Stimulated activated naive CD4-positive, alpha-beta T cell treated with Interleukin-2 at 50 U/mL for 16 hours (primary cell): ENCODE results near the gene TMEM52B.
"Not testable (repeated sequence)": the region's sequence is repeated elsewhere in the genome, so short reads cannot be mapped to it uniquely, and the experiment has no call there.

ENCODE experiments used
- DNase-seq: peaks from one replicate; lab custom pipeline; 2025; lab: John Stamatoyannopoulos, UW

The TMEM52B gene

DNA sequence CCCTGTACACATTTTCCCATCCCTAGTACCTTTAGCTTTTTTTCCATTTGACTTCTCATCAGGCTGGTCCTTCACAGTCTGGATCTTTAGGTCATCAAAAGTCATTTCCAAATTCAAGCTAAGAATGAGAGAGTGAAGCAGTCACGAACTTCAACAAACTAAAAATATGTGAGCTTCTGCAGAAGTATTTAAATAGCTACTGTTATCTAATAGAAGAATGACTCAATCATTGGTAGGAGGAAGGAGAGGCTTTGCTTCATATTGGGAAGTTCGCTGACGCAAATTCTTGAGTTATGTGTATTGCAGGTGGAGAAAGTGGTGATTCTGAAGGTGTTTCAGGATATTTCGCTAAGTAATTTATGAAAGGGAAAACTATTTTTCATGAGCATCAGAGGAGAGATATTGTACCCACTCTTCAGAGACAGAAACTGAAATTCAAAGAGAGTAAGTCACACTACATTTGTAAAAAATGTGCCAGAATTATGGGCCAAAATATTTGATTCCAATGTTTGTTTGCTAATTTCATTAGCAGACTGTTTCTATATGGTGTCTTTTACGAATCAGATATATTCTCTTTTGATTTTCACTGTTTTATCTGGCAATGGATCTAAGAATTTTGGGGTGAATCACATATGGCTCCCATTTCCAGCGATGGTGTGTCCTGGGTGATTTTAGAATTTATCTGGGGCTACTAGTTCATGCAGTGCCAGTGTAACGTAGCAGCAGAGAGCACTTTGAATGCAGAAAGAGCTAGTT is 6.7 kb upstream of the TMEM52B start, which contains the start of gene OLR1:
OLR1 (minus strand) TSS at position 160 of the 756 bp plus-strand sequence; CDS start at position 105, 55 bp downstream.
- no peak for DNase-seq

DNA sequence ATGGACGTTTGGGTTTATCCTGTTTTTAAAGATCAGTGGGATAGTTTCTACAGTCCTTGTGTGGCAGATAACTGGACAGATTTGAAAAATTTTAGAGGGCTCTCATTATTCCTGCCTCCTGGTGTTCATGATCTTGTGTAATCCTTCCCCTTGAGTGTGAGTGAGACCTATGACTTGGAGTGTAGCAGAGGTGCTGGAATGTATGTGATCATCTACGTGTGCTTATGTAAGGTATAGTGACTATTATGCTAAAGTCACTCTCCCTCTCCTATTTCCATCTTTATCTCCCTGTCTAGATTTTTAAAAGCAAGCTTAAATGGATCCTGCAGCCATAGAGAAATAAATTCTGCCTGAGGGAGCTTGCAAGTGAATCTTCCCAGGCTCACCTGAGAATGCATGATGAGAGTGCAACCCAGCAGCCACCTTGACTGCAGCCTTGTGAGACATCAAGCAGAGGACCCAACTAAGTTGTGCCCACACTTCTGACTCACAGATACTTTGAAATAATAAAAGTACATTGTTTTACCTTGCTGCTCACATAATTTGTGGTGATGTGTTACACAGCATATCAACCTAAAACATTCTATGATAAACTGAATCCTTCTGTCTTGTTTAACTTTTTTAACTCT is 3.7 kb upstream of the TMEM52B start:
- DNase-seq, result no peak

DNA sequence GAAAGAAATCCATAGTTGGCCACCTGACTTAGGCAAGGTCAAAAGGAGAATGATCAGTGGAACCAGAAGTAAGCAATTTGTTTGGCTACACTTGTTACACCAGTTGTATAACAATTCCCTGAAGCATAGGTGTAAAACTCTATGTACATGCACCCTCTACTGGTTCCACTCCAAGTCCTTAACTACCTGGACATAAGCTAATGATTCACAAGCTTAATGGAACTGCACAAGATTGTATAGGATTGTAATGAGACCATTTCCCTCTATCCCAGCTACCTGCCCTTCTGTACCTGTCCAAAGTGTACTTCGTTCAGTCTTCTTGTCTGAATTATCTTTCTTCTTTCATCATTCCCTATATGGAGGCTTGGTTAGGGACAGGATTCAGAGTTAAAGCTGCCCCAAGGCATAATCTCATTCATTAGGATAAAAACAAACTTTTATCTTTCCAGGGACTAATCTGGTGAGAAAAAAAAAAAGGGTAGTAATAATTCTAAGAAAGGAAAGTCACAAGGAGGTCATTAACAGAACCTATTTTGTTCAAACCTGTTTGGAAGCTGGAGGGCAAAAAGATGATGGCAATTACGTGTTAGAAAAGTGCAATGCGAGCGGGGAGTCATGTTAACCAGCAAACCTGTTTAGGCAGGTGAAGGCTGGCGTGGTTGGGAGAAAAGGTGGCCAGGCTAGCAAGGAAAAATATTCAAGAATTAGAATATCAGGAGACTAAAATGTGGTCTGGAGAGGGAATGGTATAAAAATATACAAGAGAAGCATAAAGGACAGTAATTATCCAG is 2.8 kb upstream of the TMEM52B start:
- no peak for DNase-seq

DNA sequence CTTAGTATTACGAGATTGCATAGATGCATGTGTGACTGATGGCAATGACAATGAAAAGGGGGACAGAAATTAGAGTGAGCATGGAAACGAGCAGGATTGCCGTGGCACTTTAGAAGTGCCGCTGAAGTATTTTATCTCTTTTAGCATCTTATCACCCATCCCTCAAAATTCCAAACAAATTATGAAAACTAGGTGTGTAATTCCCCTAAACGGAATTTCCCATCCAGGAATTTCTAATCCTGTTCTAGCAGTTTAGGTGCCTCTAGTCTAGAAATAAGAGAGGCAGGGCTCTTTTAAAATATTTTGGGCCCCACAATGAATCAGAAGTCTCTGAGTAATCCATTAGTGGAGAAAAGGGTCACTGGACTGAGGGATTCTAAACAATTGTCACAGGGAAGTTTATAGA is 947 bp downstream of the TMEM52B start:
- DNase-seq, result no peak

DNA sequence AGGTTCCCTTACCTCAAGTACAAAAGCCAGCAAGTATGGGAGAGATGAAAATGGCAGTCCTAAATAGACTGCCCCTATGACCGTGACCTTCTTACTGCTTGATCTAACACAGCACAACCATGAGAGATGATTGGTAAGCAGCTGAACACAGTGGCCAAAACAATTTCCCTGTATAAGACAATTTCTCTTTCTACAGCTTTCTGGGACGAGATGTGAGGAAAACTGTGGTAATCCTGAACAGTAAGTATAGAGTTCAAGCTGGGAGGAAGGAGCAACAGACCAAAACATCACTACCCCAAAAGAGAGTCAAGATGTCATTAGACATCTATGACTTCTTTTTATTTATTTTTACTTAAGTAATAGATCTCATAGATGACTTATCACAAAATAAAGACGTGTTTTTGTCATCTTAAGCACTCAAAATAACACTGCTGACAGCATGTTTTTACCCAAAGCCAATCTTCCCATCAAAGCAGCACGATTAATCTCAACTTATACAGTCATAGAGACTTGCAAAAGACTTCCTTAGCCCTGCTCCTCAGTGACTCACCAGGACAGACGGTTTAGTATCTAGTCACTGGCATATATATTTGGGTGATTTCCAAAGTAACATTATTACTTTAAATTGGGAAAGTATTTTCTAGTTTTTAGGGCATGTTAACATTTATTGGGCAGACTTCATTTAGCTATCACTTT is 3.7 kb downstream of the TMEM52B start:
- DNase-seq, result no peak

DNA sequence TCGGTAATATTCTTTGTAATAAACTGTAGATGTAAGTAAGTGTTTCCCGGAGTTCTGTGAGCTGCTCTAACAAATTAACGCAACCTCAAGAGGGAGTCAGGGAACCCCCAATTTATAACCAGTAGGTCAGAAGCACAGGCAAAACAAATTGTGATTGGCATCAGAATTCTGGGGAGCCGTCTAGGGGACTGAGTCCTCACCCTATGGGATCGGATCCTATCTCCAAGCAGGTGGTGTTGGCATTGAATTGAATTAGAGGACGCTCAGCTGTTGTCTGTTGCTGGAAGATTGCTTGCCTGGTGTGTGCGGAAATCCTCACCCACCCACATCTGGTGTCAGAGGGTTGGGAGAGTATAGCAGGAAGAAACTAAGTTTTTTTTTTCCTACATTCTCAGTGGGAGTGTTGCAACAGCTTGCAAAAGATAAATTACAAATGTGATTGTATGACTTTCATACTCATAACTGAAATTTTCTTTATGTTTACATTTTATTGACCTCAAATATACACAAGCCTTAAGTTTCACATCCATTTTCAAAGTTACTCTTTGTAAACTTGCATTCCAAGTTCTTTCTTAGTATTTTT is 5.5 kb downstream of the TMEM52B start:
- DNase-seq, result no peak

DNA sequence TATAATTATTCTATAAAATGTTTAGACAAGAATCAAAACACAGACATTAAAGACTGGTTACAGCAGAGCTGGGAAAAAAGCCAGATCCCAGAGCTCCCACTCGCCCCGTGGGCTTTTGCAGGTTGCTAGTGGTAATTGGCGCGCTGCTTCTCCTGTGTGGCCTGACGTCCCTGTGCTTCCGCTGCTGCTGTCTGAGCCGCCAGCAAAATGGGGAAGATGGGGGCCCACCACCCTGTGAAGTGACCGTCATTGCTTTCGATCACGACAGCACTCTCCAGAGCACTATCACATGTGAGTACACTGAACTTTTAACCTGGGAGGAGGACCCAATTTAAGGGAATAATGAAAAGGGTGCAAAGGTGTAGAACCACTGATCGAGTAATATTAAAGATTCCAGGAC is 7.5 kb downstream of the TMEM52B start:
- no peak for DNase-seq

DNA sequence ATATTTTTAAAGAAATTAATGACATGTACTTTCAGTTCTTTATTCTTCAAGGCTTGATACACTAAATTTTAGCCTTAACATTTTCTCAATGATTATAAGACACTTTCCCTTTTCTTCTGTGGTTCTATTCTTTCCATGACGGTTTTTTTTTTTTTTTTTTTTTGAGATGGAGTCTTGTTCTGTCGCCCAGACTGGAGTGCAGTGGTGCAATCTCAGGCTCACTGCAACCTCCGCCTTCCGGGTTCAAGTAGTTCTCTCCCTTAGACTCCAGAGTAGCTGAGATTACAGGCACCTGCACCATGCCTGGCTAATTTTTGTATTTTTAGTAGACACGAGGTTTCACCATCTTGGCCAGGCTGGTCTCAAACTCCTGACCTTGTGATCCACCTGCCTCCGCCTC is 8.1 kb downstream of the TMEM52B start:
- DNase-seq, result not testable (repeated sequence)

DNA sequence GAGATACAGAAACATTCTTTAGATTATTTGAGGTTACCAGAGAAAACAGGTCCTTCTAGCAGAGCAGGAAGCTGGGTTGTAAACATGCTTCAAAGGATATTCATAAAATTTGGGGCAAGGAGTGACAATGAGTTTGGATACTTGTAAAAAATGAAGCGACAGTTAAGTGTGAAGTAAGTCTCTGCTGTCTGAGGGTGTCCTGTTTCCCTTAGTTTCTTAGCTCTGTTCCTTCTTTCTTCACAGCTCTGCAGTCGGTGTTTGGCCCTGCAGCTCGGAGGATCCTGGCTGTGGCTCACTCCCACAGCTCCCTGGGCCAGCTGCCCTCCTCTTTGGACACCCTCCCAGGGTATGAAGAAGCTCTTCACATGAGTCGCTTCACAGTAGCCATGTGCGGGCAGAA is 10.8 kb downstream of the TMEM52B start:
- DNase-seq, result no peak

DNA sequence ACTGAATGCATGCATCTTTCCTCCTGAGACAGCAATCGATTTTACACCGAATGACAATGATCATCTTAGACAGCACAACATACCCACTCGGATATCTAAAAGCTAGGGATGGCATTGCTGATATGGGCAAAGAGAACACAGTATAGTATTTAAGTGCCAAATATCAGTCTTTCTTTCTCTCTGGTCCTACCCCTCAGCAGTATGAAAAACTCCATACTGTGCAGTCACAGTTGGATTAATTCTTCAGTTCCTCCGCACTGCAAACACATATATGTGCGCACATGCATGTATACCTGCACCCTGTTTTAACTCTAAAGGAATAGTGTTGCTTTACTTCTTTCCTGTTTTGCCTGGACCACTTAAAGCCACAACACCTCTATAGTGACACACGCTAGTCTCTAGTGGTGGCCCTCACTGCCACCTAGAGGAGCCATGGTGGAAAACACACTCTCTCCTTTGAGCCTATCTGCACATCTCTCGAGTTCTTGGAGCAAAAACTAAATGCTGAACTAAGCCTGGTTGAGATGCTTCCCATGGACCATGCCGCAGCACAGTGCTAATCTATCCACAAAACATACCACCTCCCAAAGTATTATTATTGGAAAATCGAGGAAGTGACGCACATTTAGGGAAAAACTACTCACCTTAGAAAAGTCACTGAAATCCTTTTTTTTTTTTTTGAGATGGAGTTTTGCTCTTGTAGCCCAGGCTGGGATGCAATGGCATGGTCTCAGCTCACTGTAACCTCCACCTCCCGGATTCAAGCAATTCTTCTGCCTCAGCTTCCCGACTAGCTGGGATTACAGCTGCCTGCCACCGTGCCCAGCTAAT is 11.9 kb downstream of the TMEM52B start:
- DNase-seq, result peak; percentile 26

DNA sequence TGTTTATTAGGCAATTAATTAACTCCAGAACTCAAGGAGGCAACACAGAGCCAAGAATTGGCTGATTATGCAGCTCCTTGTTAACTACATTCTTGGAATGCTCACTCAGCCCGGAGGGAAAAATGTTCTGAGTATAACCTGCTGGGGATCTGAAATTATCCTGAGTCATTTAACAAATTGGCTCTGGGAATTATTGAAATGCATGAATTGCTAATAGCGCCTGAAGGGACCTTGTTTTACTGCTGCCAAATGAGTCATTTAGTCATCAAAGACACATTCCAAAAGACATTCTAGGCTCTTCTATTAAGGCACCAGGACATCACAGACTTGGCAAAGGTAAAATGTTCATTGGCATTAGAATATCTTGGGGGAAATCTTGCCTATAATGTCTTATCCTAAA is 13.0 kb downstream of the TMEM52B start:
- DNase-seq, result no peak

DNA sequence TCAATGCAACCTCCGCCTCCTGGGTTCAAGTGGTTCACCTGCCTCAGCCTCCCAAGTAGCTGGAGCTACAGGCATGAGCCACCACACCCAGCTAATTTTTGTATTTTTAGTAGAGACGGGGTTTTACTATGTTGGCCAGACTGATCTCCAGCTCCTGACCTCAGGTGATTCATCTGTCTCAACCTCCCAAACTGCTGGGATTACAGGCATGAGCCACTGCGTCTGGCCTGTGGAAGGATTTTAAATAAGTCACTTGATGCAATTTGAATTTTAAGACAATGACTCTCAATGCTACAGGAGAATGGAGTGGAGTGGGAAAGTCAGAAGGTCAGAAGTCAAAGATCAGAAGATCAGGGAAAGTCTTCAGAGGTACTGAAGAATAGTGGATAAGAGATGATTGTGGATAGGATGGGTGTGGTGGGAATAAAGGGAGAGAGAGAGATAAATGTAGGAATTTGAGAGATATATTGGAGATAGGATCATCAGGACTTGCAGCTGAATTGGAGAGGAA is 15.4 kb downstream of the TMEM52B start:
- no peak for DNase-seq

DNA sequence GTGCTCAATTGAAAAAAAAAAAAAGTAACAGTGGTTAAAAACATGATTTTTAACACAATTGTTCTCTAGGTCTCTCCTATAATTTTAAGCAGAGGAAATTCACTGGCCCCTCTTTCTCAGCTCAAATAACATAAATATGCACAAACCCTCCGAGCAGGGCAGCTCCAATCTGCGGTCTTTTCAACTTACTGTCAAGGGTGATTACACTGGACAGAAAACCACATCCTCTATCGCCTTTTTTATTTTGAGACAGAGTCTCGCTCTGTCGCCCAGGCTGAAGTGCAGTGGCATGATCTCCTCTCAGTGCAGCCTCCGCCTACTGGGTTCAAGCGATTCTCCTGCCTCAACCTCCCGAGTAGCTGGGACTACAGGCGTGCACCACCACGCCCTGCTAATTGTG is 17.4 kb downstream of the TMEM52B start:
- no peak for DNase-seq

DNA sequence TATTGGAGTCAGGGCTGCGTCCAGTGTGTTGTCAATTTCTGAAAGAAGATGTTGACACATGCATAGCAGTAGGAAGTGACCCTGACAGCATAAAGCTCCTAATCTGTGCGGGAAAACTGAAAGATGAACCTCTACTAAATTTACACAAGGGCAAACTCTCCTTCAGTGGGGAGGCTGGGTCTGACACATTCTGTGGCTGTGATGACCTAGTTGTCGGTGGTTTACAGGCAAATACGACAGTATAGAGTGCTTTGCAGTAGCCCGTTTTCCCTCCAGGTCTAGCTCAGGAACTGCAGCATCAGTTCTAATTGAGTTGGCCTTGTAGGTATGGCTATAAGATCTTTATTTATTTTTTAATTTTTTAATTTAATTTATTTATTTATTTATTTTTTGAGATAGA is 19.0 kb downstream of the TMEM52B start:
- DNase-seq, result no peak

DNA sequence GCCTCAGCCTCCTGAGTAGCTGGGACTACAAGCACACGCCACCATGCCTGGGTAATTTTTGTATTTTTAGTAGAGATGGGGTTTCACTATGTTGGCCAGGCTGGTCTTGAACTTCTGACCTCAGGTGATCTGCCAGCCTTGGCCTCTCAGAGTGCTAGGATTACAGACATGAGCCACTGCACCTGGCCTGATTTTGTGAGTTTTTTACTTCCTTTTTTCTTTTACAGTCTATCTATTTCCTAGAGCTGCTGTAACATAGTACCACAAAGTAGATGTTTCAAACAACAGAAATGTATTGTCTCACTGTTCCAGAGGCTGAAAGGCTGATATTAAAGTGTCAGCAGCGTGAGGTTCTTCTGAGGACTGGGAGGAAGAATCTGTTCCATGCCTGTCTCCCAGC is 25.7 kb downstream of the TMEM52B start:
- DNase-seq, result not testable (repeated sequence)

DNA sequence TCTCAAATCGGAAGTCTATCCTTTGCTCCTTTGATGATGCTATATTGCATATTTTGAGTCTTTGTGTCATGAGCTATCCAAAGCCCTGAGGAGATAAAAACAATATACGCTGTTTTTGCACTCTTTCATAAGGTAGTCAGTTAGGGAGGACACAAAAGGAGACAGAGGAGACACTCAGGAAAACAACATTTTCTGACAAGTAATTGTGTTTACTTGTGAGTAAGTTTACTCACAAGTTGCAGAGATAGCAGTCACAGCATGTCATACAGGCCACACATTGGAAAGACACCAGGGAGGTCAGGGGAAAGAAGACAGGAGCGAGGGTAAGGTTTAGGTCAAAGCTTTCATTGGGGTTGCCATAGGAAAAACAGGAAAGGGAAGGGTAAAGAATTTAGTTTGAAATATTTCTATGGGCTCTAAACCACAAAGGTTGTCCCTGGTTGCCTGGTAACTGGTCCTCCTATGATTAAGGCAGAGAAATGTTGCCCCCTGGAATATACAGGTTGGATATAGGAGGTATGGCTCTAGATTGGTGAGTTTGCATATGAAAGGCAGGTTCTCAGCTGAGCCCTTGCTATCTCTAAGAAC is 26.5 kb downstream of the TMEM52B start:
- DNase-seq, result no peak

DNA sequence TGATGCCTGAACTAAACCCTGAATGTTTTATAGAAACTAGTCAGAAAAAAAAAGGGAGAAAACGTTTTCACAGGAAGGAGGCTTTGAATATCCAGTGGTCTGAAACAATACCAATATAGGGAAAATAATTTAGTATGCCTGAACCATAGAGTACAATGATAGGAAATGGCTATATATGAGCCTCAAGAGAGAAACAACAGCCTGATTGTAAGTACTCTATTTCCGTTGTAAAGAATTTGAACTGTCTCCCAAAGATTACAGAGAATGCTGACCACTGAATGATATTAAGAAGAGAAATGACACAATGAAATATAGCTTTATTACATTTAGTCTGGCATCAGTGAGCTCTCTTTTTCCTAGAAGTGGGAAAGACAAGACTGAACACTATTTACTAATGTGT is 28.3 kb downstream of the TMEM52B start:
- no peak for DNase-seq

DNA sequence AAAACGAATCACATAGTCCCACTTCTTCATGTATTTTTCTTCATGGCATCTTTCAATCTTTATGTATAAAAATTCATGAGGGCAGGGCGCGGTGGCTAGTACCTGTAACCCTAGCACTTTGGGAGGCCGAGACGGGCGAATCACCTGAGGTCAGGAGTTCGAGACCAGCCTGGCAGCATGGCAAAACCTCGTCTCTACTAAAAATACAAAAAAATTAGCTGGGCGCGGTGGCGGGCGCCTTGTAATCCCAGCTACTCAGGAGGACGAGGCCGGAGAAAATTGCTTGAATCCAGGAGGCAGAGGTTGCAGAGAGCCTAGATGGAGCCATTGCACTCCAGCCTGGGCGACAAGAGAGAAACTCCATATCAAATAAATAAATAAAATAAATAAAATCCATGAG is 31.4 kb downstream of the TMEM52B start:
- DNase-seq, result no peak

DNA sequence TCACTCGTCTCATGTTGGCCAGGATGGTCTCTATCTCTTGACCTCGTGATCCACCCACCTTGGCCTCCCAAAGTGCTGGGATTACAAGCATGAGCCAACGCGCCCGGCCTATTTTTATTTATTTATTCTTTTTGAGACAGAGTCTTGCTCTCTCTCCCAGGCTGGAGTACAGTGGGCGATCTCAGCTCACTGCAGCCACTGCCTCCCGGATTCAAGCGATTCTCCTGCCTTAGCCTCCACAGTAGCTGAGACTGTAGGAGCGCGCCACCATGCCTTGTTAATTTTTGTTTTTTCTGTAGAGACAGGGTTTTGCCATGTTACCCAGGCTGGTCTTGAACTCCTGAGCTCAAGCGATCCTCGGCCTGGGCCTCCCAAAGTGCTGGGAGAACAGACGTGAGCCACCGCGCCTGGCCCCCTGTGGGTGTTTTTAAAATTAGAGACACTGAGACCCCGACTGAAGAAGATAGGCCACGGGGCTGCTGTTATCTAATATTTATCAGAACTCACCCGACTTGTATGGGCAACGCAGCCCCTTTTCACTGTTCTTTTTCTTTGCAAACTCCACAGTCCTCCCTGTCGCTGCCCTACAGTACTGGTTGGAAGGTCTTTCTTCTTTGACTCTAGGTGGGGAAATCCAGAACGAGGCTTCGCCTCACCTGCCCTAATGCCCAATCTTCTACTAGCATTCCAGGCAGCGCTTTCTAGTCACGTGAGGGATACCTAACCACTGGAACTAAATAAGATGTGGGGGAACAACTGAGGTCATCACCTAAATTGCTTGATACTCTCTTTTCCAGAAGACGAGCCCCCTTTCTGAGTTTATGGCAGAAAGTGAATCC is 32.5 kb downstream of the TMEM52B start:
- no peak for DNase-seq
